Astrocyte of the cerebellum (primary cell): ENCODE measurements around the gene FBRS.
"Not testable (repeated sequence)": the region's sequence is repeated elsewhere in the genome, so short reads cannot be mapped to it uniquely, and the experiment has no call there.

Source experiments
- DNase-seq: peaks from one replicate; pipeline ENCODE4 v3.0.0-alpha.2; 2011; ENCODE audit warnings: low read depth
- H3K4me3 ChIP-seq: 2 replicates; pipeline ENCODE4 v1.5.1; 2011; ENCODE audit warnings: mild to moderate bottlenecking, low read depth, low read length, moderate library complexity
- CTCF ChIP-seq: IDR thresholded peaks from 2 replicates; pipeline ENCODE4 v1.5.1; 2012; ENCODE audit warnings: low read length, low read depth, moderate library complexity, mild to moderate bottlenecking; ENCODE audit errors: missing control alignments
- in situ Hi-C: cut with HindIII; loops from 2 replicates; pipeline ENCODE4 v1.10.0; 2017; ENCODE audit warnings: low sequenced_read_pairs

Gene FBRS

GRCh38 chr16:30697264-30698138 is 39.3 kb downstream of the FBRS start:
- DNase-seq: no peak
- peak overlapping the region; percentile 97 for H3K4me3 ChIP-seq
- no peak for TF ChIP-seq CTCF
- in situ Hi-C loops: no loop called here

GRCh38 chr16:30698139-30698815 is 40.0 kb downstream of the FBRS start:
- TF ChIP-seq CTCF: no peak
- in situ Hi-C loops: no loop called here
- peak; percentile 94 for DNase-seq
- peak overlapping the region; percentile 97 for H3K4me3 ChIP-seq

GRCh38 chr16:30698816-30699614 is 40.8 kb downstream of the FBRS start, which contains the start of gene SRCAP:
Gene SRCAP, plus strand, starts transcription at chr16:30699171. Its CDS starts 1,654 bp downstream, at chr16:30700825.
- in situ Hi-C loops: no loop called here
- H3K4me3 ChIP-seq: peak within 1 kb of the TSS; percentile 97
- TF ChIP-seq CTCF: no peak
- peak; percentile 32 for DNase-seq

- DNase-seq: no peak
- H3K4me3 ChIP-seq: peak overlapping the region; percentile 97
- no peak for TF ChIP-seq CTCF
- in situ Hi-C loops: no loop called here
Measured at GRCh38 chr16:30699615-30700099, 41.4 kb downstream of the FBRS start.

GRCh38 chr16:30700491-30700890 is 42.3 kb downstream of the FBRS start:
- in situ Hi-C loops: no loop called here
- no peak overlapping the region for H3K4me3 ChIP-seq
- DNase-seq: no peak
- TF ChIP-seq CTCF: no peak

GRCh38 chr16:30700971-30701370 is 42.7 kb downstream of the FBRS start:
- no peak for DNase-seq
- in situ Hi-C loops: no loop called here
- no peak overlapping the region for H3K4me3 ChIP-seq
- no peak for TF ChIP-seq CTCF

GRCh38 chr16:30703071-30703470 is 44.8 kb downstream of the FBRS start:
- H3K4me3 ChIP-seq, in situ Hi-C loops, DNase-seq: not testable (repeated sequence)
